MM.1S (cell line): Measurements from ENCODE around the gene CCDC63.

Experiments
- DNase-seq: peaks from one replicate; pipeline ENCODE4 v3.0.0-alpha.2; 2015
- H2AFZ ChIP-seq: fragments of 300-600 bp; sonication (generic); 2 replicates; pipeline ENCODE4 v1.6.0; 2016; ENCODE audit warnings: antibody characterized with exemption, low read length
- H3F3A ChIP-seq: fragments of 300-600 bp; sonication (generic); 2 replicates; pipeline ENCODE4 v1.6.1; 2016; ENCODE audit warnings: mild to moderate bottlenecking, antibody characterized with exemption, low read length, moderate library complexity, mixed read lengths; ENCODE audit not compliant: insufficient read depth
- H3K27ac ChIP-seq: fragments of 300-600 bp; sonication (generic); 2 replicates; pipeline ENCODE4 v1.5.1; 2016; ENCODE audit warnings: mild to moderate bottlenecking, low read length
- H3K27me3 ChIP-seq: fragments of 300-600 bp; sonication (generic); replicated peaks from 2 replicates; pipeline ENCODE4 v1.6.0; 2016; ENCODE audit warnings: low read length; ENCODE audit not compliant: insufficient read depth
- H3K36me3 ChIP-seq: fragments of 300-600 bp; sonication (generic); replicated peaks from 2 replicates; pipeline ENCODE4 v1.6.1; 2016; ENCODE audit warnings: mild to moderate bottlenecking, low read length, mixed read lengths; ENCODE audit not compliant: insufficient read depth
- H3K4me1 ChIP-seq: fragments of 300-600 bp; sonication (generic); 2 replicates; pipeline ENCODE4 v1.6.1; 2016; ENCODE audit warnings: low read length, mixed read lengths
- H3K4me2 ChIP-seq: fragments of 300-600 bp; sonication (generic); 2 replicates; pipeline ENCODE4 v1.6.0; 2016; ENCODE audit warnings: low read depth, low read length
- H3K4me3 ChIP-seq: fragments of 300-600 bp; sonication (generic); 2 replicates; pipeline ENCODE4 v1.5.1; 2016; ENCODE audit warnings: low read length, mixed read lengths
- H3K79me2 ChIP-seq: fragments of 300-600 bp; sonication (generic); 2 replicates; pipeline ENCODE4 v1.6.1; 2016; ENCODE audit warnings: mixed run types, low read length, mixed read lengths
- H3K9ac ChIP-seq: fragments of 300-600 bp; sonication (generic); 2 replicates; pipeline ENCODE4 v1.6.1; 2016; ENCODE audit warnings: low read length, mixed read lengths
- H3K9me2 ChIP-seq: fragments of 300-600 bp; sonication (generic); replicated peaks from 2 replicates; pipeline ENCODE4 v1.6.1; 2016; ENCODE audit warnings: mild to moderate bottlenecking, low read length, mixed read lengths; ENCODE audit not compliant: insufficient read depth
- H3K9me3 ChIP-seq: fragments of 300-600 bp; sonication (generic); replicated peaks from 2 replicates; pipeline ENCODE4 v1.6.1; 2016; ENCODE audit warnings: mild to moderate bottlenecking, low read length, mixed read lengths; ENCODE audit not compliant: insufficient read depth
- H4K20me1 ChIP-seq: fragments of 300-600 bp; sonication (generic); 2 replicates; pipeline ENCODE4 v1.6.1; 2016; ENCODE audit warnings: mild to moderate bottlenecking, low read length, moderate library complexity, mixed read lengths; ENCODE audit not compliant: insufficient read depth
- CTCF ChIP-seq: fragments of 300-600 bp; sonication (generic); IDR thresholded peaks from 2 replicates; pipeline ENCODE4 v1.5.1; 2016; ENCODE audit warnings: antibody characterized with exemption, low read length, mixed read lengths
- EZH2 ChIP-seq: fragments of 300-600 bp; sonication (generic); optimal IDR thresholded peaks from 2 replicates; pipeline ENCODE3; 2017; ENCODE audit warnings: low read depth, mild to moderate bottlenecking, antibody characterized with exemption, low read length, mixed read lengths
- EZH2phosphoT487 ChIP-seq: fragments of 300-600 bp; sonication (generic); IDR thresholded peaks from 2 replicates; pipeline ENCODE4 v1.6.1; 2018; ENCODE audit warnings: antibody characterized with exemption, low read length

The CCDC63 gene

GRCh38 chr12:110804406-110804805 is 42.4 kb upstream of the CCDC63 start:
- no peak overlapping the region for H3K27ac ChIP-seq
- no peak overlapping the region for H3K4me3 ChIP-seq
- no peaks in the 10 kb centered on the region for H3K79me2 ChIP-seq
- no peaks in the 10 kb centered on the region for H3K4me1 ChIP-seq
- no peaks in the 10 kb centered on the region for H3F3A ChIP-seq
- no peaks in the 10 kb centered on the region for H4K20me1 ChIP-seq
- no peak overlapping the region for H3K4me2 ChIP-seq
- H3K9ac ChIP-seq, result no peak overlapping the region
- H3K9me3 ChIP-seq, result no peaks in the 10 kb centered on the region
- DNase-seq, result no peak
- H2AFZ ChIP-seq, result no peak overlapping the region
- no peak for TF ChIP-seq EZH2
- no peak for TF ChIP-seq CTCF
- TF ChIP-seq EZH2phosphoT487, result no peak
- H3K36me3 ChIP-seq, result no peaks in the 10 kb centered on the region
- no peaks in the 10 kb centered on the region for H3K9me2 ChIP-seq
- no peaks in the 10 kb centered on the region for H3K27me3 ChIP-seq

- no peaks in the 10 kb centered on the region for H3K36me3 ChIP-seq
- H3K9ac ChIP-seq, result no peak overlapping the region
- H3F3A ChIP-seq, result no peaks in the 10 kb centered on the region
- no peaks in the 10 kb centered on the region for H3K79me2 ChIP-seq
- no peak overlapping the region for H3K4me2 ChIP-seq
- no peak overlapping the region for H2AFZ ChIP-seq
- H3K9me2 ChIP-seq, result no peaks in the 10 kb centered on the region
- no peak for TF ChIP-seq EZH2phosphoT487
- no peak for TF ChIP-seq EZH2
- no peak for TF ChIP-seq CTCF
- H3K27me3 ChIP-seq, result no peaks in the 10 kb centered on the region
- no peak for DNase-seq
- no peaks in the 10 kb centered on the region for H3K9me3 ChIP-seq
- no peaks in the 10 kb centered on the region for H3K4me1 ChIP-seq
- H3K4me3 ChIP-seq, result no peak overlapping the region
- H3K27ac ChIP-seq, result no peak overlapping the region
- H4K20me1 ChIP-seq, result no peaks in the 10 kb centered on the region
These were observed 39.1 kb upstream of the CCDC63 start for GRCh38 chr12:110807640-110808039.

DNA sequence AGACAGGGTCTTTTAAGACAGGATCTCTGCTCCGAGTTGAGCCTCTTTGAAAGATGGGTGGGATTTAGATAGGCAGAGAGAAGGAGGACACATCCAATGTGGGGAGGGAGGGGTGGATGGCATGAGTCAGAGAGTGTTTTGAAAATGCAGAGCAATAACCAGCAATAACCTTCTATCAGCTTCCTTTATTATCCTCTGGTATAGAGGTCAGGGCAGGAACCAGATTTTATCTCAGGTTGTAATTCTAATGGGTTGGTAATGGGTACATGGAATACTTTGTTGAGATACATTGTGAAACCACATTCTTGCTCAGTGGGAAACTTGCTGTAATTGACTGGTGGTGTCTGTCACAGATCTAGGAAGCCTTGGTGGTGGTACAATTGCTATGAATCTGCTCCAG is 37.6 kb upstream of the CCDC63 start:
- H3K79me2 ChIP-seq, result no peaks in the 10 kb centered on the region
- no peak overlapping the region for H3K9ac ChIP-seq
- no peak overlapping the region for H3K27ac ChIP-seq
- H2AFZ ChIP-seq, result no peak overlapping the region
- no peak overlapping the region for H3K4me2 ChIP-seq
- no peaks in the 10 kb centered on the region for H3K9me2 ChIP-seq
- DNase-seq, result no peak
- H4K20me1 ChIP-seq, result no peaks in the 10 kb centered on the region
- H3K4me3 ChIP-seq, result no peak overlapping the region
- no peaks in the 10 kb centered on the region for H3F3A ChIP-seq
- no peaks in the 10 kb centered on the region for H3K36me3 ChIP-seq
- no peaks in the 10 kb centered on the region for H3K4me1 ChIP-seq
- no peak for TF ChIP-seq EZH2phosphoT487
- H3K9me3 ChIP-seq, result no peaks in the 10 kb centered on the region
- no peaks in the 10 kb centered on the region for H3K27me3 ChIP-seq

DNA sequence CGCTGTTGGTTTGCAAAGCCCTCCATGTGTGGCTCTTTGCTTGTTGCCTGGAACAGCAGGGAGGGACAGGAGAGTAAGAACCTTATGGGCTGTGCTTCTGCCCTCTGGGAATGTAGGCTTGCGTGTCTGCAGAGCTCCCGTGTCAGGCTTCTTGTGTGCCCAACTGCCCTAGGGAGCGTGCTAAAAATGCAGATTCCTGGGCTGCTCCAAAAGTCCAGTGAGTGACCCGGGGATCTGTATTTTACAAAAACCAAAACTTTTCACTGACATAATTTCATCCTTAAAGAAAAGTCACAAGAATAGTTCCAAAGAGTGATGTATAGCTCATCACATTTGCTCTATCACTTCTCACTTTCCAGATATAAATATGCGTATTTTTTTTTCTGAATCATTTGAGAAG is 34.8 kb upstream of the CCDC63 start:
- DNase-seq, result no peak
- Histone ChIP-seq H3K79me2 (no peaks in the 10 kb centered on the region), H3K9ac (no peak overlapping the region), H3K27me3 (no peaks in the 10 kb centered on the region), H3F3A (no peaks in the 10 kb centered on the region), H3K4me1 (no peaks in the 10 kb centered on the region), H3K9me2 (no peaks in the 10 kb centered on the region), H3K9me3 (no peaks in the 10 kb centered on the region), H3K36me3 (no peaks in the 10 kb centered on the region), H2AFZ (no peak overlapping the region), H3K4me3 (no peak overlapping the region), H3K4me2 (no peak overlapping the region), H4K20me1 (no peaks in the 10 kb centered on the region), H3K27ac (no peak overlapping the region)
- TF ChIP-seq EZH2phosphoT487, result no peak
- TF ChIP-seq EZH2, result no peak
- no peak for TF ChIP-seq CTCF
